ENCODE data around the gene VWA8.

DNA sequence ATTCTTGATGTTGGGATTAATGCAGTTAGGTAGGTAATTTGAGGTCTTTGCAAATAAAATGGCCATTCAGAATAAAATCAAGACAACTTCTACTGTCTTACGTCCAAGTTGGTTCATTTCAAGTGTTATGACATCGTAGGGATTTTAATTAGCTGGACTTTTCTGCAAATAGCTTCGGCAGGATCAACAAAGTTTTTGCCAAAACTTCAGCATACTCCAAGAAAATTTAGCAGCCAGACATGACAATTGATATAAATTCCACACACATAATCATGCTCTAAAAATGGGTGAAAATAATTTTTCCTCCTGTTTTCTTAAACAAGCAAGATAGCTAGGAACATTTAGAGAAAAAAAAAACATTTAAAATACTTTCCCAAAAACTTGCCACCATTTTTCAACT, 344.8 kb downstream of the VWA8 start:
- TF ChIP-seq SIN3A (IDR thresholded peaks at IDR 0.05; ENCODE audit: borderline replicate concordance, insufficient read depth, low read length) (no peak), TAF1 (IDR thresholded peaks at IDR 0.05; ENCODE audit: borderline replicate concordance, insufficient read depth, low read length) (no peak), POLR2AphosphoS5 (IDR thresholded peaks at IDR 0.05; ENCODE audit: low read depth, low read length) (no peak)
- TF ChIP-seq, protein P1, sequence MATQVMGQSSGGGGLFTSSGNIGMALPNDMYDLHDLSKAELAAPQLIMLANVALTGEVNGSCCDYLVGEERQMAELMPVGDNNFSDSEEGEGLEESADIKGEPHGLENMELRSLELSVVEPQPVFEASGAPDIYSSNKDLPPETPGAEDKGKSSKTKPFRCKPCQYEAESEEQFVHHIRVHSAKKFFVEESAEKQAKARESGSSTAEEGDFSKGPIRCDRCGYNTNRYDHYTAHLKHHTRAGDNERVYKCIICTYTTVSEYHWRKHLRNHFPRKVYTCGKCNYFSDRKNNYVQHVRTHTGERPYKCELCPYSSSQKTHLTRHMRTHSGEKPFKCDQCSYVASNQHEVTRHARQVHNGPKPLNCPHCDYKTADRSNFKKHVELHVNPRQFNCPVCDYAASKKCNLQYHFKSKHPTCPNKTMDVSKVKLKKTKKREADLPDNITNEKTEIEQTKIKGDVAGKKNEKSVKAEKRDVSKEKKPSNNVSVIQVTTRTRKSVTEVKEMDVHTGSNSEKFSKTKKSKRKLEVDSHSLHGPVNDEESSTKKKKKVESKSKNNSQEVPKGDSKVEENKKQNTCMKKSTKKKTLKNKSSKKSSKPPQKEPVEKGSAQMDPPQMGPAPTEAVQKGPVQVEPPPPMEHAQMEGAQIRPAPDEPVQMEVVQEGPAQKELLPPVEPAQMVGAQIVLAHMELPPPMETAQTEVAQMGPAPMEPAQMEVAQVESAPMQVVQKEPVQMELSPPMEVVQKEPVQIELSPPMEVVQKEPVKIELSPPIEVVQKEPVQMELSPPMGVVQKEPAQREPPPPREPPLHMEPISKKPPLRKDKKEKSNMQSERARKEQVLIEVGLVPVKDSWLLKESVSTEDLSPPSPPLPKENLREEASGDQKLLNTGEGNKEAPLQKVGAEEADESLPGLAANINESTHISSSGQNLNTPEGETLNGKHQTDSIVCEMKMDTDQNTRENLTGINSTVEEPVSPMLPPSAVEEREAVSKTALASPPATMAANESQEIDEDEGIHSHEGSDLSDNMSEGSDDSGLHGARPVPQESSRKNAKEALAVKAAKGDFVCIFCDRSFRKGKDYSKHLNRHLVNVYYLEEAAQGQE (IDR thresholded peaks at IDR 0.05; ENCODE audit: insufficient read depth in 1 of 2, low read depth in 2 of 2, low read length in 2 of 2), result no peak
